Kasumi-1 (cell line): ENCODE data around the gene NPB.
A peak's percentile ranks its signal among the peaks of the same experiment; 100 is the strongest.

Experiments
- DNase-seq, 2 experiments: peaks; one replicate each; lab custom pipeline; 2025; lab: John Stamatoyannopoulos, UW

Gene NPB

GRCh38 chr17:81926451-81927151 is 24.6 kb downstream of the NPB start:
- DNase-seq: peak; percentile 58 to 74

- DNase-seq: no peak
Measured at GRCh38 chr17:81927152-81927652, 25.2 kb downstream of the NPB start.

GRCh38 chr17:81927653-81928543 is 25.9 kb downstream of the NPB start, which contains the start of gene MAFG:
TSS of gene MAFG (minus strand) at chr17:81927735. CDS start at chr17:81923185, 4,550 bp downstream.
- peak; percentile 92 to 95 for DNase-seq

DNA sequence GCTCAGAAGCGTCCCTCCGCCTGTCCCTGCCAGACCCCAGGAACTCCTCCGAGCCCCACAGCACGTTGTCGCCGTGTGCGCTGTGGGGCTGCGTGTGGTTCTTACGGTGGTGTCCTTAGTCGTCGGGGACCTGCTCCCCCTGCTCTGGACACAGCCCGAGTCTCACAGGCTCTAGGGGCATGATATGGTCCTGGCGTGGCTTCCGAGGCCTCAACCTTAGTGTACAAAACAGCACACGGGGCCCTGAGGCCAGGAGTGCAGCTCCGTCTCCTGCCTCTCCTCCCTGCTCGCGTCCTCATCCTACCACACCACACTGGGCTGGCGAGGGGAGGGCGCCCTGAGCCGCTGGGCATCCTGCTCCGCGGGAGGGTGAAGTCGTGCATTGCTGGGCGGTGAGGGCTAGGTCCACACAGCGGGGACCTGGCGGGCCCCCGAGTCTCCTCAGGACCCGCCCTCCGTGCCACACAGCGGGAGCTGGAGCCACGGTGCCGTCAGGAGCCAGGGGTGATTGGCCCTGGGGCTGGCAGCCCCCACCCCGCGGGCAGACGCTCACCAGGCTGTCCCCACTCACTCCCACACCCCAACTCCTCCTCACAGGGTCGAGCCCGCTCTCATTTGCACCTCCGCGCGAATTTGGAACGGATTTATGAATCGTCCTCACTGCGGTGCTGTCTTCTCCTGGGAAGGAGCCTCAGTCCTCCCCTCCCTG is 26.7 kb downstream of the NPB start:
- DNase-seq: no peak

GRCh38 chr17:81929253-81930141 is 27.5 kb downstream of the NPB start:
- DNase-seq: no peak

DNA sequence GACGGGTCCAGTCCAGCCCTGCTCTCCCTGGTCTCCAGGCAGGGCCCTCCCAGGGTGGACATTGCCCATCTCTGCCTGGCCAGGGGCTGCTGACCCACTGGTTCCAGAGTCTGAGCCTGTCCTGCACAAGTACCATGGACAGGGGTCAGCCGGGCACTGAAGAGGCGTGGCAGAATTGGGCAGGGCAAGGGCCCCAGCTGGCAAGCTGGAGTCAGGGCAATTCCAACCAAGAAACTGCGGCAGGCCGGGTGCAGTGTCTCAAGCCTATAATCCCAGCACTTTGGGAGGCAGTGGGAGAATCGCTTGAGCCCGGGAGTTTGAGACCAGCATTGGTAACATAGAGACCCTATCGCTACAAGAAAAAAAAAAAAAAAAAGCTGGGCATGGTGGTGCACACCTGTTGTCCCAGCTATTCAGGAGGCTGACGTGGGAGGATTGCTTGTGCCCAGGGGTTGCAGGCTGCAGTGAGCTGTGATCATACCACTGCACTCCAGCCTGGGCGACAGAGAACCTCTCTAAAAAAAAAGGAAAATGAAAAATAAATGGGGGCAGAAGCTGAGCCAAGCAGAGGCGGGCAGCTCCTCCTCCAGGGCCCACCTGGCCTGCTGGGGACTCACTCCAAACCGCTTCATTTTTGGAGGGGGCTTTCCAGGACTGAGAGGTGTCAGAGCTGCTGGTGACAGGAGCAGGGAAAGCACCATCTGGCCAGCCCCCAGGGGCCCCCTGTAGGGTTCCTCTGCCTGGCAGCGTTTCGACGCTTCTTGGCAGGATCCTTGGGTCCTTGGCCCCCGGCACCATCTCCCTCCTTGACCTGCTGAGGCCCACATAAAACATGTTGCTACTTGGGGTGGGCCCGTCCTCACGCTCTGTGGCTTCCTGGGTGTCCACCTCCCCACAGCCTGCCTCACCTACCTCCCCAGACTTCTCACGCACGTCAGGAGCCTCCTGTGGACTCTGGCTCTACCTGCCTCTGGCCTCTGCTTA is 28.4 kb downstream of the NPB start:
- DNase-seq: no peak

- DNase-seq: no peak
Measured at GRCh38 chr17:81931189-81931556, 29.1 kb downstream of the NPB start.

- no peak for DNase-seq
Measured at GRCh38 chr17:81931557-81932332, 29.7 kb downstream of the NPB start.

GRCh38 chr17:81932333-81932983 is 30.4 kb downstream of the NPB start:
- no peak for DNase-seq

- no peak for DNase-seq
Measured at GRCh38 chr17:81933178-81933699, 31.2 kb downstream of the NPB start.

DNA sequence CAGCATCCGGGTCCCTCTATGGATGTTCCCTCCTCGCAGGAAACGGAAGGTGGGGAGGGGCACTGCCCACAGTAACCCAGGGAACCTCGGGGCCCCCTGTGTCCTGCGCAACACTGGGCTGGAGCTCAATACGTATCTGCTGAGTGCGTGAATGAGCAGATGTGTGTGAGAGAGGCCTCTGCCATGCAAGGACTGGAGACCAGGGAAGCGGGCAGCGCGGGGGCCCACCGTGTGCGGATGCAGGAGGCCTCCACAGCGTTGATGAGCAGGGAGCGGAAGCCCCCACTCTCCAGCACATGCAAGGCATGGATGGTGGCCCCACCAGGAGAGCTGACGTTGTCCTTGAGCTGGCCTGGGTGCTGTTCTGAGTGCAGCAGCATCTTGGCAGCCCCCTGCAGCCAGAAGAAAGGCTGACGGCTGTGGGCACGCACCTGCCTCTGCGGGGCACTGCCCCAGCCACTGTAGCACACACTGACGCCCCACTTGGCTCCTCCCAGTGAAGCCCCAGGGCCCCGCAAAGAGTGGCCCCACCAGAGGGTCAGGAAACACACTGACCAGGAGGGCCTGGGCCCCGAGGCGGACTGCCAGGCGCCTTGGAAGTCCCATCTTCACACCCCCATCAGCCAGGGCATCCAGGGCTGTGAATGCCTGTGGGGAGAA is 32.2 kb downstream of the NPB start:
- DNase-seq: no peak

DNA sequence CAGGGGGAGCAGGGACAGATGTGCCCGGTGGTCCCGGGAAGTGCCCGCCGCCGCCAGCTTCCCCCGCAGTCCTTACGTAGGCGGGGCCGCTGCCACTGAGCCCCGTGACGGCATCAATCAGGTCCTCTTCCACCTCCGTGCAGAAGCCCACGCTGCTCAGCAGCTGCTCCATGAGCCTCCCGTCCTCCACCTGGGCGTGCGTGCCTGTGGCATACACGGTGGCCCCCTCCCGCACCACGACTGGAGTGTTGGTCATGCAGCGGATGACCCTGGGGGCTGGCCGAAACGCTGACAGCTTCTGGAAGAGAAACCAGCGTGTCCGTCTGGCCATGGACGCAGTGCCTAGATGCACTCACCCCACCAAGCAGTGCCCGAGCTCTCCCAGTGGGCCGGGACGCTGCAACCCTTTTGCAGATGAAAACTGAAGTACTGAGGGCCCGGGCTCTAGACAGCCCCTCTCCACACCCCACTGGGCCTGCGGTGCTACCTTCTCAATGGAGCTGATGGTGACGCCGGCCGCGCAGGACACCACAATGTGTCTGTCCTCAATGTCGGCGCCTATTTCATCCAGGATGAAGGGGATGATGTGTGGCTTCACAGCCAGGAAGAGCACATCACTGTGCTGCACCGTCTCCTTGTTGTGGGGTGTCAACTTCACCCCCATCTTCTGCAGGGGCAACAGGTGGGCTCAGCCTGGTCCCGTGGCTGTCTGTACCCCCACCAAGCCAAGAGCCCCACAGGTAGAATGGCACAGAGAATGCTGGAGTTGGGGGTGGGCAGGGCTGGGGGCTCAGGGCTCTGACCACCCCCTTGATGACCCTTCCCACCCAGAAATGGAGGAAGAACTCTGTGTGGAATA is 33.0 kb downstream of the NPB start:
- no peak for DNase-seq

DNA sequence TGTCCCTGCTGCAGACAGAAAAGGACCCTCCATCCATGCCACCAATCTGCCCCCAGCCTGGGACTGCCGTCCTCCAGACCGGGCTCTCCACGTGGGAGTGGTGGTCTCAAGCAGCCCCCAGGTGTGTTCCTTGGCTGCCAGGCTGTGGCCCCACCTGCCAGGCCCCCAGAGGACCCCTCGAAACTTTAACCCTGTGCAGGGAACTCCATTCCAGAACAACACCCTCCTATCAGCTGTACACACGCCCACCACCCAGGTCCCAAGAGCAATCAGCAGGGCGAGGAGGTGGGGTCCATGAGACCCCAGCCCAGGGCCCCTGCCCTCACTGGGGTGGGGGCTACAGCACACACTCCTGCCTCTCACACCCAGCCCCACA is 33.7 kb downstream of the NPB start:
- DNase-seq: no peak

DNA sequence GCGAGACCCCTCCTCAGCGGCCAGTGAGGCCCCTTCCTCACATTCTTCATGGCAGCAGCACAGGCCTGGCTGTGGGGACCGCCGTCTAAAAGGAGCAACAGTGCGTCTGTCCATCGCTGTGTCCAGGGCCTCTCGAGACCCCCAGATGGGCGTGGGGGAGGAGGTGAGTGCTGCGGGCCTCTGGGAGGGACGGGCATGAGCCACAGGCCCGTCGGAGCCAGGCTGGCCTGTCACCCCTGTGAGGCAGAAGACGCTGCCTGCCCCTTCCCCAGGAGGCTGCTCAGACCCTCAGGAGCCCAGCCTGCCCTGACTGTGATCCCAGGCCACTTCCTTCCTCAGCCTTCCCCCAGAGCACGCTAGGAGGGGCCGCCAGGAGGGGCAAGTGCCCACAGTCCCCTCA is 37.2 kb downstream of the NPB start:
- DNase-seq: no peak

- no peak for DNase-seq
Measured at GRCh38 chr17:81939881-81940385, 37.9 kb downstream of the NPB start.

- DNase-seq: no peak
Measured at GRCh38 chr17:81940538-81941483, 38.8 kb downstream of the NPB start.
